SU-DHL-6 (cell line): Measurements from ENCODE around the gene CCDC40.

ENCODE experiments used
- H2AFZ ChIP-seq: fragments of 200-600 bp; sonication (generic); 2 replicates; pipeline ENCODE4 v1.6.1; 2014; ENCODE audit warnings: low read depth, mild to moderate bottlenecking, moderate library complexity, mixed read lengths, antibody characterized with exemption, low read length; ENCODE audit not compliant: severe bottlenecking
- H3F3A ChIP-seq: fragments of 200-600 bp; shearing (Covaris generic); 2 replicates; pipeline ENCODE4 v1.6.0; 2016; ENCODE audit warnings: antibody characterized with exemption, mild to moderate bottlenecking; ENCODE audit not compliant: insufficient read depth
- H3K27ac ChIP-seq: fragments of 200-600 bp; sonication (generic); 2 replicates; pipeline ENCODE4 v1.5.1; 2016; ENCODE audit warnings: low read depth, mild to moderate bottlenecking, low read length, moderate library complexity, mixed read lengths
- H3K27me3 ChIP-seq: fragments of 200-600 bp; sonication (generic), shearing (Covaris generic); 2 replicates; pipeline ENCODE4 v1.6.0; 2014; ENCODE audit warnings: mild to moderate bottlenecking, low read length
- H3K36me3 ChIP-seq: fragments of 200-600 bp; sonication (generic); 2 replicates; pipeline ENCODE4 v1.6.1; 2014; ENCODE audit warnings: mild to moderate bottlenecking, low read length, mixed read lengths
- H3K4me2 ChIP-seq: fragments of 300-600, 200-600 bp; shearing (Covaris generic), sonication (generic); 2 replicates; pipeline ENCODE4 v1.6.0; 2014; ENCODE audit warnings: low read length, low read depth, mild to moderate bottlenecking; ENCODE audit not compliant: poor library complexity, severe bottlenecking
- H3K4me3 ChIP-seq: fragments of 200-600 bp; sonication (generic); 2 replicates; pipeline ENCODE4 v1.5.1; 2014; ENCODE audit warnings: antibody characterized with exemption, low read length, mild to moderate bottlenecking, mixed read lengths; ENCODE audit not compliant: insufficient read depth, poor library complexity, severe bottlenecking
- H3K79me2 ChIP-seq: fragments of 200-600 bp; sonication (generic); 2 replicates; pipeline ENCODE4 v1.6.1; 2014; ENCODE audit warnings: mild to moderate bottlenecking, low read length, moderate library complexity; ENCODE audit not compliant: insufficient read depth
- H3K9ac ChIP-seq: fragments of 200-600 bp; sonication (generic); 2 replicates; pipeline ENCODE4 v1.7.0; 2014; ENCODE audit warnings: mild to moderate bottlenecking, low read length
- H3K9me2 ChIP-seq: fragments of 200-600 bp; sonication (generic); replicated peaks from 2 replicates; pipeline ENCODE4 v1.6.1; 2014; ENCODE audit warnings: low read length; ENCODE audit not compliant: insufficient read depth
- H3K9me3 ChIP-seq: fragments of 200-600 bp; sonication (generic); 2 replicates; pipeline ENCODE4 v1.6.1; 2014; ENCODE audit warnings: low read length, mixed read lengths; ENCODE audit not compliant: insufficient read depth
- H4K20me1 ChIP-seq: fragments of 200-600 bp; sonication (generic); 2 replicates; pipeline ENCODE4 v1.6.1; 2014; ENCODE audit warnings: low read depth, mild to moderate bottlenecking, antibody characterized with exemption, low read length, moderate library complexity, mixed read lengths
- EZH2phosphoT487 ChIP-seq: fragments of 200-600 bp; sonication (generic), shearing (Covaris generic); conservative IDR thresholded peaks from 2 replicates; pipeline ENCODE4 v1.6.1; 2018; ENCODE audit warnings: mild to moderate bottlenecking, antibody characterized with exemption, low read length, moderate library complexity, mixed read lengths
- TF ChIP-seq, protein P1 (sequence below): fragments of 200-600 bp; sonication (generic); IDR thresholded peaks from one replicate; pipeline ENCODE4 v1.5.1; 2017; ENCODE audit warnings: antibody characterized with exemption, mild to moderate bottlenecking, low read length, moderate library complexity; ENCODE audit not compliant: insufficient read depth, poor library complexity, severe bottlenecking

The CCDC40 gene

DNA sequence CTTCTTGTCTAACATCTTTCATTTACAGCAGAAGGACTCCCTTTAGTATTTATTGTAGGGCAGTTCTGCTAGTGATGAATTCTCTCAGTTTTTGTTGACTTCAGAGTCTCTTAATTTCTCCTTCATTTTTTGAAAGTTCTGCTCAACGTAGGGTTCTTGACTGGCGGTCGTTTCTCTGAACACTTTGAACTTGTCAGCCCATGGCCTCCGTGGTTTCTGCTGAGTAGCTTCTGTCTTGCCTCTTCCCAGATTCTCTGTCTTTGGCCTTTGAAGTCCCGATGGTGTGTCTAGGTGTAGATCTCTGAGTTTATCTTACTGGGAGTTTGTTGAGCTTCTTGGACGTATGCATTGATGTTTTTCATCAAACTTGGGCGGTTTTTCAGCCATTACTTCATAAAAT is 78.3 kb downstream of the CCDC40 start:
- no peak overlapping the region for H3K27ac ChIP-seq
- H3K4me3 ChIP-seq: no peak overlapping the region
- TF ChIP-seq, protein P1, sequence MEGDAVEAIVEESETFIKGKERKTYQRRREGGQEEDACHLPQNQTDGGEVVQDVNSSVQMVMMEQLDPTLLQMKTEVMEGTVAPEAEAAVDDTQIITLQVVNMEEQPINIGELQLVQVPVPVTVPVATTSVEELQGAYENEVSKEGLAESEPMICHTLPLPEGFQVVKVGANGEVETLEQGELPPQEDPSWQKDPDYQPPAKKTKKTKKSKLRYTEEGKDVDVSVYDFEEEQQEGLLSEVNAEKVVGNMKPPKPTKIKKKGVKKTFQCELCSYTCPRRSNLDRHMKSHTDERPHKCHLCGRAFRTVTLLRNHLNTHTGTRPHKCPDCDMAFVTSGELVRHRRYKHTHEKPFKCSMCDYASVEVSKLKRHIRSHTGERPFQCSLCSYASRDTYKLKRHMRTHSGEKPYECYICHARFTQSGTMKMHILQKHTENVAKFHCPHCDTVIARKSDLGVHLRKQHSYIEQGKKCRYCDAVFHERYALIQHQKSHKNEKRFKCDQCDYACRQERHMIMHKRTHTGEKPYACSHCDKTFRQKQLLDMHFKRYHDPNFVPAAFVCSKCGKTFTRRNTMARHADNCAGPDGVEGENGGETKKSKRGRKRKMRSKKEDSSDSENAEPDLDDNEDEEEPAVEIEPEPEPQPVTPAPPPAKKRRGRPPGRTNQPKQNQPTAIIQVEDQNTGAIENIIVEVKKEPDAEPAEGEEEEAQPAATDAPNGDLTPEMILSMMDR: no peak
- no peaks in the 10 kb centered on the region for H3K79me2 ChIP-seq
- no peak overlapping the region for H3K9ac ChIP-seq
- H4K20me1 ChIP-seq: no peaks in the 10 kb centered on the region
- H3F3A ChIP-seq: no peaks in the 10 kb centered on the region
- H3K4me2 ChIP-seq: no peak overlapping the region
- H3K9me2 ChIP-seq: no peaks in the 10 kb centered on the region
- H3K36me3 ChIP-seq: no peaks in the 10 kb centered on the region
- H2AFZ ChIP-seq: no peak overlapping the region
- H3K9me3 ChIP-seq: no peaks in the 10 kb centered on the region
- no peaks in the 10 kb centered on the region for H3K27me3 ChIP-seq

DNA sequence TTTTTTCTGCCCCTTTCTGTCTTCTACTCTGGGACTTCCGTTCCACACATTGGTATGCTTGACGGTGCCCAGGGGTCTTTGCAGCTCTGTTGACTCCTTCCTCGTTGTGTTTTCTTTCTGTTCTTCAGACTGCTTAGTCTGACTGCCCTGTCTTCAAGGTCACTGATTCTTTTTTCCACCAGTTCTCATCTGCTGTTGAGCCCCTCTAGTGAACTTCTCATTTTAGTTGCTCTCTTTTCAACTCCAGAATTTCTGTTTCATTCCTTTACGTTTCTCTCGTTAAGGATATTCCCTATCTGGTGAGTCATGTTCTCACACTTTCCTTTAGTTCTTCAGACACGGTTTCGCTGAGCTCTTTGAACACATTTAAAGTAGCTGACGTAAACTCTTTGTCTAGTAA is 78.7 kb downstream of the CCDC40 start:
- Histone ChIP-seq H4K20me1 (no peaks in the 10 kb centered on the region), H3K27ac (no peak overlapping the region), H3K9me3 (no peaks in the 10 kb centered on the region), H2AFZ (no peak overlapping the region), H3F3A (no peaks in the 10 kb centered on the region), H3K79me2 (no peaks in the 10 kb centered on the region), H3K36me3 (no peaks in the 10 kb centered on the region), H3K9ac (no peak overlapping the region), H3K9me2 (no peaks in the 10 kb centered on the region), H3K4me2 (no peak overlapping the region), H3K27me3 (no peaks in the 10 kb centered on the region), H3K4me3 (no peak overlapping the region)
- TF ChIP-seq EZH2phosphoT487: no peak
- TF ChIP-seq, protein P1: no peak

DNA sequence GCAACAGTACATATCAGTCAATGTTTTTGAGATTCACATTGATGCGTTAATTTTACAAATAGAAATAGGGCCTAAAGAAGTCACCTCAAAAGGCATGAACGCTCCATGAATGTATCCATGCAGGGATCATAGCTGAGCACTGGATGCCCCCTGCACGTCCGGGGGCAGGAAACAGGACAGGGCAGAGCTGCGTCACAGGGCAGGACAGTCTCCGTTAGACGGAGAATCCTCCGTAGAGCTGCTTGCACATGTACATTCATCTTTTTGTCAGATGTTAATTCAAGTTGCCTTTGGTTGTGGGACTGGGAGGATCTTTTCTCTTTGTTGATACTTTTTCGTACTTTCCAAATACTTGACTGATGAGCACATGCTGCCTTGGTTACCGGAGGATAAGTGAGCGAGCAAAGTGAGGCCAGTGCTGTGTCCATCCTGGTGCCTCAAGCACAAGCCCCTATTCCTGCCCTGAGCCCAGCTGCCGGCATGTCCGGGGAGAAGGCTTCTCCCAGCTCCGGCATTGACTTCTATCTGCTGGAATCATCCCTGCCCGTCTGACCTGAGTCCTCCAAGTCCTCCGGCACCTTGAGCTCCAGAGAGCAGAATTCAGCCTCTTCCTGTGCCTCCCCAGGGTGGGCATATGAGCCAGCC is 80.0 kb downstream of the CCDC40 start:
- Histone ChIP-seq H3K27me3 (no peaks in the 10 kb centered on the region), H4K20me1 (no peaks in the 10 kb centered on the region), H3F3A (no peaks in the 10 kb centered on the region), H3K9me2 (no peaks in the 10 kb centered on the region), H3K4me3 (no peak overlapping the region), H3K79me2 (no peaks in the 10 kb centered on the region), H3K36me3 (no peaks in the 10 kb centered on the region), H2AFZ (no peak overlapping the region), H3K9ac (no peak overlapping the region), H3K4me2 (no peak overlapping the region), H3K27ac (no peak overlapping the region), H3K9me3 (no peaks in the 10 kb centered on the region)
- TF ChIP-seq EZH2phosphoT487: no peak
- TF ChIP-seq, protein P1: no peak
